ENCODE results near the gene LEKR1.

GRCh38 chr3:157029365-157029790 is 203.2 kb downstream of the LEKR1 start:
- no peak for TF ChIP-seq CTCF (IDR thresholded peaks at IDR 0.05)
- no peak for TF ChIP-seq POLR2A (IDR thresholded peaks at IDR 0.05)

Measured in testis (tissue), 2 donors.